Measurements from ENCODE around the gene TRAF7. TPM values are rescaled to one million over a fixed set of nuclear protein-coding genes. Genes with fewer than 3 reads are reported as not detected.

TRAF7 gene
- total RNA-seq, 1 donor from 2014 or later = 38.8 TPM

GRCh38 chr16:2156849-2157224, 1.3 kb downstream of the TRAF7 start:
- Histone ChIP-seq H3K9me3 (no peaks in the 10 kb centered on the region), H3K27me3 (no peaks in the 10 kb centered on the region), H3K36me3 (no peaks in the 10 kb centered on the region), H3K4me1 (peaks cover 89% of the 10 kb centered on the region), H3K27ac (peak overlapping the region; percentile 78), H3K4me3 (peak overlapping the region; percentile 69 to 86)
- DNase-seq (ENCODE audit: extremely low spot score in 2 of 2) = no peak
- intact Hi-C loops (cut with DNase I) = loop anchor here (10.0 kb wide), 1 partner anchor 358 kb away; the partner anchor contains the start of gene ATP6V0C
- TF ChIP-seq POLR2AphosphoS5 (IDR thresholded peaks at IDR 0.05; ENCODE audit: insufficient read depth in 1 of 2, low read depth in 1 of 2) = no peak
- no peak for TF ChIP-seq CTCF (IDR thresholded peaks at IDR 0.05)
- TF ChIP-seq POLR2A (IDR thresholded peaks at IDR 0.05) = no peak

GRCh38 chr16:2157480-2158261, 2.1 kb downstream of the TRAF7 start:
- intact Hi-C loops (cut with DNase I) = loop anchor here (10.0 kb wide), 1 partner anchor 357 kb away; the partner anchor contains the start of gene ATP6V0C
- Histone ChIP-seq H3K36me3 (no peaks in the 10 kb centered on the region), H3K9me3 (no peaks in the 10 kb centered on the region), H3K4me1 (peaks cover 89% of the 10 kb centered on the region), H3K27ac (peak overlapping the region; percentile 78), H3K27me3 (no peaks in the 10 kb centered on the region), H3K4me3 (no peak overlapping the region)
- TF ChIP-seq POLR2A (IDR thresholded peaks at IDR 0.05) (no peak), POLR2AphosphoS5 (IDR thresholded peaks at IDR 0.05; ENCODE audit: insufficient read depth in 1 of 2, low read depth in 1 of 2) (no peak), CTCF (IDR thresholded peaks at IDR 0.05) (no peak)
- DNase-seq (ENCODE audit: extremely low spot score in 2 of 2) = no peak

- no peaks in the 10 kb centered on the region for H3K36me3 ChIP-seq
- no peak overlapping the region for H3K4me3 ChIP-seq
- H3K27me3 ChIP-seq = no peaks in the 10 kb centered on the region
- H3K9me3 ChIP-seq = no peaks in the 10 kb centered on the region
- H3K27ac ChIP-seq = peak overlapping the region; percentile 78
- peaks cover 89% of the 10 kb centered on the region for H3K4me1 ChIP-seq
- TF ChIP-seq POLR2AphosphoS5 (IDR thresholded peaks at IDR 0.05; ENCODE audit: insufficient read depth in 1 of 2, low read depth in 1 of 2) (no peak), CTCF (IDR thresholded peaks at IDR 0.05) (no peak), POLR2A (IDR thresholded peaks at IDR 0.05) (no peak)
- DNase-seq (ENCODE audit: extremely low spot score in 2 of 2) = no peak
- intact Hi-C loops (cut with DNase I) = loop anchor here (10.0 kb wide), 1 partner anchor 357 kb away; the partner anchor contains the start of gene ATP6V0C
Observed at GRCh38 chr16:2158262-2158638, 2.7 kb downstream of the TRAF7 start.

GRCh38 chr16:2159175-2159838, 3.7 kb downstream of the TRAF7 start:
- intact Hi-C loops (cut with DNase I) = loop anchor here (10.0 kb wide), 1 partner anchor 355 kb away; the partner anchor contains the start of gene ATP6V0C
- no peaks in the 10 kb centered on the region for H3K9me3 ChIP-seq
- peak in 1 of 2 donors; percentile 54 for TF ChIP-seq POLR2AphosphoS5 (IDR thresholded peaks at IDR 0.05; ENCODE audit: insufficient read depth in 1 of 2, low read depth in 1 of 2)
- no peak for TF ChIP-seq CTCF (IDR thresholded peaks at IDR 0.05)
- TF ChIP-seq POLR2A (IDR thresholded peaks at IDR 0.05) = peak in 1 of 2 donors; percentile 4
- peak overlapping the region; percentile 78 for H3K27ac ChIP-seq
- peaks cover 87% of the 10 kb centered on the region for H3K4me1 ChIP-seq
- peak overlapping the region; percentile 19 to 42 for H3K4me3 ChIP-seq
- DNase-seq (ENCODE audit: extremely low spot score in 2 of 2) = no peak
- H3K36me3 ChIP-seq = no peaks in the 10 kb centered on the region
- H3K27me3 ChIP-seq = no peaks in the 10 kb centered on the region
